ENCODE results near the gene SCLY. TPM values are rescaled to one million over a fixed set of nuclear protein-coding genes. Genes with fewer than 3 reads are reported as not detected.

The SCLY gene
- total RNA-seq, 1 donor = 18.6 TPM

GRCh38 chr2:238135601-238136150, 74.9 kb downstream of the SCLY start:
- no peak for DNase-seq (ENCODE audit: low read depth)
- no peak for TF ChIP-seq CTCF (IDR thresholded peaks at IDR 0.05; ENCODE audit: insufficient read depth, low read depth, low read length)
- no peak overlapping the region for H3K4me3 ChIP-seq (ENCODE audit: low read depth, low read length)

GRCh38 chr2:238136820-238137537, 76.2 kb downstream of the SCLY start:
- no peak for TF ChIP-seq CTCF (IDR thresholded peaks at IDR 0.05; ENCODE audit: insufficient read depth, low read depth, low read length)
- no peak overlapping the region for H3K4me3 ChIP-seq (ENCODE audit: low read depth, low read length)

DNA sequence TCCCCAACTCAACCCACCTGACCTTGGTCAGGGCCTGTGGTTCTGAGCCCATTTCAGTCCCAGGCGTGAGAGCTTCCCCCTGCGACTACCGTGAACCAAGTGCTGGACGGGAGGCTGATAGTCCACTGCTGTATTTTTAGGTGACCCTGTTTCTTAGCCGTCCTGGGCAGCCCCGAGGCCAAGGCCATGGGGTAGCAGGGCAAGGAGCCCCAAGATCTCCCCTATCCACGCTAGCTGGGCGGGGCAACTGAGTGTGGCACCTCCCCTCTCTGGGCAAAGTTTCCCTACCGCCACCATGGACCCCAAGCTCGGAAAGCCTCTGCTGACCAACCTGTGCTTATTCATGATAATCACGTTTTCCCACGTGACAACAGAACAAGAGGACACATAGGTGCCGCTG, 77.1 kb downstream of the SCLY start:
- TF ChIP-seq CTCF (IDR thresholded peaks at IDR 0.05; ENCODE audit: insufficient read depth, low read depth, low read length) = no peak
- no peak overlapping the region for H3K4me3 ChIP-seq (ENCODE audit: low read depth, low read length)

More at GRCh38 chr2:238136820-238137537, 76.2 kb downstream of the SCLY start:
- DNase-seq (ENCODE audit: low read depth) = peak; percentile 91

DNA sequence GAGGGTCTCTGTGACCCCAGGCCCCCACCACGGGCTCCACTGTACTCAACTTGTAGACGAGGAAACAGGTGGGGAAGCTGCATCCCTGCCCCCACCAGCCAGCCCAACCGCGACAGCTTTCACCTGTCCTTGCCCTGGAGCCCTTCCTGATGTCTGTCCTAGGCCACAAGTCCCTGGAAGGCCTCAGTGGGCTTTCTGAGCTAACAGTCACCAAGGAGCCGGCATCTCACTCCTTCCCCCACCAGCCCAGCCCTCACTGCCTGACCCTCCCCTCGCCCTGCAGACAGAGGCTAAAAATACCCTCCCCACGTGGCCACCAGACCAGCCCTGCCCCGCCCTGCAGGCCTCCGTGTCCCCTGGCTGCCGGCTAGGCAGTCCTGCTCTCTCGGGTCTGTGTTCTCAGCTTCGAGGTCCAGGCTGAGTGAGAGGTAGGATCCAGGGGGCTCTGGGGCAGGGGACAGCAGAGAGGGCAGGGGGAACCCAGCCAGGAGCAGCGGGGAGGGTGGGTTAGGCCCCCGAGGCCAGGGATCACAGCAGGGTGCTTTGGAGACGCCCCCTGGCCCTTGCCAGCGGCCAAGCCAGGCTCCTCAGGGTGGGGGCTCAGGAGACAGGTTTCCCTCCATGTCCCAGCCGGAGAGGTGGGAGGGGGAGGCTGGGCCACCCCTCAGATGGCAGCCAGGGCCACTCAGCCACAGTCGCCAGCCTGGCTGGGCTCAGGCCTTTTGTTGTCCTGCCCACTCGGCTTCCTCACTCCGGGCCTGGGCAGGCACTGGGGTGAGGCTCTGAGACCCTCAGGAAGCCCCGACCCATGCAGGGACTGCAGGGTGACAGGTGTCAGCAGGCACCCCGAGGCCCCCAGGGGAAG, 77.8 kb downstream of the SCLY start, which contains the start of gene KLHL30:
KLHL30 (plus strand) TSS at position 338 of the 865 bp plus-strand sequence. CDS start 2,087 bp downstream, outside the sequence.
- TF ChIP-seq CTCF (IDR thresholded peaks at IDR 0.05; ENCODE audit: insufficient read depth, low read depth, low read length) = no peak
- no peak within 1 kb of the TSS for H3K4me3 ChIP-seq (ENCODE audit: low read depth, low read length)
- no peak for DNase-seq (ENCODE audit: low read depth)

More for the DNA sequence above, 77.1 kb downstream of the SCLY start:
- no peak for DNase-seq (ENCODE audit: low read depth)

DNA sequence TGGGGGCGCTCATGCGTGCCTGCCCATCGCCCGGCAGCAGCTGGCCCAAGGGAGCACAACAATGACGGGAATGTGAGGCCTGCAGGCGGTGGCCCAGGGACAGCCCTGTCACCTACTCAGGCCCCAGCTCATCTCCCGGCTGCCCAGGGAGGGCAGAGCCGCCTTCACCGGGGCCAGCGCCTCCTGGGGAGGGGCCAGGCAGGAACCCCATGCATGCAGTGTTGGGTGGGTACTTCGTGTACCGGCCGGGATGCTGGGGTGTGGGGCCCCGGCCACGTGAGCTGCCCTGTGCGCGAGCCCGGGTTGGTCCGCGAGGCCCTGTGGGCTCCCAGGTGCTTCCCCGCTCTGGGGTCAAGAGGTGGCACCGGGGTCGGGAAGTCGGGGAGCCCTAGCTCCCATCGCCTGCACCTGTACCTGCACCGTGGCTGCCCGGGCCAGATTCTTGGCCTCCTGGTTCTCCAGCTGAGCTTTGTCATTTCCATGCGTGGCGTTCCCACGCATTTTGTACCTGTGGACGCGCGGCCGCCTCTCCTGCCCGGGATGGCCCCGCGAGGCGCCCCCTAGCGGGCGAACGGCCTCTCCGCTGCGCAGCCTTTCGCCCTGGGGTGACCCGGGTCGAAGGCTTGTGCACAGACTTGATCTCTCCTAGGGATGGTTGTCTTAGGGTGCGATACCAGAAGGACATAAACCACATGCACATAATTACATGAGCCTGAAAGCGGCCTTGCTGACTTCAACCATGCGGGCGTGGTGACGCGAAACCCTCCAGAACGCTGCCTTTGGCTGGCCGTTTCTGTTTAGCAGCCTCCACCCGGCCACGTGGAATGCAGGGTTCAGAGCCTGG, 78.6 kb downstream of the SCLY start:
- no peak overlapping the region for H3K4me3 ChIP-seq (ENCODE audit: low read depth, low read length)
- TF ChIP-seq CTCF (IDR thresholded peaks at IDR 0.05; ENCODE audit: insufficient read depth, low read depth, low read length) = peak; percentile 43
- DNase-seq (ENCODE audit: low read depth) = no peak

GRCh38 chr2:238140040-238140439, 79.2 kb downstream of the SCLY start:
- no peak overlapping the region for H3K4me3 ChIP-seq (ENCODE audit: low read depth, low read length)

More at GRCh38 chr2:238140040-238140439, 79.2 kb downstream of the SCLY start:
- TF ChIP-seq CTCF (IDR thresholded peaks at IDR 0.05; ENCODE audit: insufficient read depth, low read depth, low read length) = no peak
- DNase-seq (ENCODE audit: low read depth) = no peak

Data from fibroblast of villous mesenchyme (primary cell).